Measurements from ENCODE around the gene FCGBP. TPM values are rescaled to one million over a fixed set of nuclear protein-coding genes. Genes with fewer than 3 reads are reported as not detected.

Gene FCGBP
- total RNA-seq, 1 donor from 2014 or later: 10.0 TPM

DNA sequence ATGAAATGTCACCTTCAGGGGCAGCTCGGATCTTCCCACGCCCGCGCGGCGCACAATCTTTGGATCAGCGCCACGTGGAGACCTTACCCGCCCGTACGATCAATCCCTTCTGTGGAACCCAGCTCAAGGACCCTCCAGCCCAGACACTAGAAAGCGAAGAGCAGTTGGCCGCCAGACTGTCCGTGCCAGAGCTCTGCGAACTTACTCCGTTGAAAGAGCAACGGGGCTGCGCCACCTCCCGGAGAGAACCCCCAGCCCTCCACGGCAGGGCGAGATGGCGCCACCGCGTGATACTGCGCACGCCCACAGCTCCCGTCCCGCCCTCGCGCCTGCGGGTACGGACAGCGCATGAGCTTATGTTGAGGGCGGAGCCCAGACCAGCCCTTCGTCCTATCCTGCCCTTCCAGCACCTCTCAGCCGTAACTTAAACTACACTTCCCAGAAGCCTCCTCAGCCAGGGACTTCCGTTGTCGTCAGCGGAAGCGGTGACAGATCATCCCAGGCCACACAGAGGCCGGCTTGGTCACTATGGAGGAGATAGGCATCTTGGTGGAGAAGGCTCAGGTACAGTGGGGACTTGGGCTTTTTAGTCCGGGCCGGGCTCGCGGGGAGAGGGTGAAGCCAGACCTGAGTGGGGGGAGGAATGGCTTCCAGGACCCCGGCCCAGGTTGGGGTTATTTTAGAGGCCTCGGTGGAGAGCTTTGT is 36.4 kb upstream of the FCGBP start, which contains the start of gene PSMC4:
Gene PSMC4 (plus strand): TSS at position 491 of the 705 bp plus-strand sequence. CDS start 38 bp downstream, at position 529.
- peak; percentile 98 for DNase-seq (ENCODE audit: extremely low spot score, unreplicated experiment)
- peaks cover 25% of the 10 kb centered on the region for H3K4me1 Mint-ChIP-seq (ENCODE audit: unreplicated experiment)
- H3K9me3 Mint-ChIP-seq: no peaks in the 10 kb centered on the region
- H3K4me3 Mint-ChIP-seq: peak within 1 kb of the TSS; percentile 100
- no peaks in the 10 kb centered on the region for H3K27me3 Mint-ChIP-seq
- peaks cover 31% of the 10 kb centered on the region for H3K36me3 Mint-ChIP-seq
- TF ChIP-seq, protein P1, sequence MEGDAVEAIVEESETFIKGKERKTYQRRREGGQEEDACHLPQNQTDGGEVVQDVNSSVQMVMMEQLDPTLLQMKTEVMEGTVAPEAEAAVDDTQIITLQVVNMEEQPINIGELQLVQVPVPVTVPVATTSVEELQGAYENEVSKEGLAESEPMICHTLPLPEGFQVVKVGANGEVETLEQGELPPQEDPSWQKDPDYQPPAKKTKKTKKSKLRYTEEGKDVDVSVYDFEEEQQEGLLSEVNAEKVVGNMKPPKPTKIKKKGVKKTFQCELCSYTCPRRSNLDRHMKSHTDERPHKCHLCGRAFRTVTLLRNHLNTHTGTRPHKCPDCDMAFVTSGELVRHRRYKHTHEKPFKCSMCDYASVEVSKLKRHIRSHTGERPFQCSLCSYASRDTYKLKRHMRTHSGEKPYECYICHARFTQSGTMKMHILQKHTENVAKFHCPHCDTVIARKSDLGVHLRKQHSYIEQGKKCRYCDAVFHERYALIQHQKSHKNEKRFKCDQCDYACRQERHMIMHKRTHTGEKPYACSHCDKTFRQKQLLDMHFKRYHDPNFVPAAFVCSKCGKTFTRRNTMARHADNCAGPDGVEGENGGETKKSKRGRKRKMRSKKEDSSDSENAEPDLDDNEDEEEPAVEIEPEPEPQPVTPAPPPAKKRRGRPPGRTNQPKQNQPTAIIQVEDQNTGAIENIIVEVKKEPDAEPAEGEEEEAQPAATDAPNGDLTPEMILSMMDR (conservative IDR thresholded peaks at IDR 0.05): peak; percentile 75
- H3K27ac Mint-ChIP-seq: peak within 1 kb of the TSS; percentile 97

DNA sequence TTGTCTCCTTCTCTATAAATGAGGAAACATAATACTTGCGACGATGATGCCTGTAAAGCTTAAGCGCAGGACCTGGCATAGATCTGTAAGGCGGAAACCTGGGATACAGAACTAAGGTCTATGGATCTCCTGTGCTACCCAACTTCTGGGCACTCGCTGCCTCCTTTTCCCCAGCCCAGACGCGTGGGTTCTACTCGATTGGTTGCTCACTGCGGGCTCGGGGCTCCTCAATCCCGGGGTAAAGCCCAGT is 35.9 kb upstream of the FCGBP start:
- Mint-ChIP-seq H3K27me3 (no peaks in the 10 kb centered on the region), H3K36me3 (peaks cover 27% of the 10 kb centered on the region), H3K4me3 (peak overlapping the region; percentile 100), H3K9me3 (no peaks in the 10 kb centered on the region), H3K27ac (peak overlapping the region; percentile 97), H3K4me1 (ENCODE audit: unreplicated experiment) (peaks cover 25% of the 10 kb centered on the region)
- TF ChIP-seq, protein P1 (conservative IDR thresholded peaks at IDR 0.05): no peak
- DNase-seq (ENCODE audit: extremely low spot score, unreplicated experiment): no peak

- H3K27ac Mint-ChIP-seq: peak overlapping the region; percentile 97
- peaks cover 24% of the 10 kb centered on the region for H3K36me3 Mint-ChIP-seq
- H3K9me3 Mint-ChIP-seq: no peaks in the 10 kb centered on the region
- H3K4me1 Mint-ChIP-seq (ENCODE audit: unreplicated experiment): peaks cover 25% of the 10 kb centered on the region
- H3K4me3 Mint-ChIP-seq: peak overlapping the region; percentile 100
- no peaks in the 10 kb centered on the region for H3K27me3 Mint-ChIP-seq
- no peak for DNase-seq (ENCODE audit: extremely low spot score, unreplicated experiment)
- TF ChIP-seq, protein P1 (conservative IDR thresholded peaks at IDR 0.05): no peak
Measured at GRCh38 chr19:39969681-39970424, 35.4 kb upstream of the FCGBP start.

DNA sequence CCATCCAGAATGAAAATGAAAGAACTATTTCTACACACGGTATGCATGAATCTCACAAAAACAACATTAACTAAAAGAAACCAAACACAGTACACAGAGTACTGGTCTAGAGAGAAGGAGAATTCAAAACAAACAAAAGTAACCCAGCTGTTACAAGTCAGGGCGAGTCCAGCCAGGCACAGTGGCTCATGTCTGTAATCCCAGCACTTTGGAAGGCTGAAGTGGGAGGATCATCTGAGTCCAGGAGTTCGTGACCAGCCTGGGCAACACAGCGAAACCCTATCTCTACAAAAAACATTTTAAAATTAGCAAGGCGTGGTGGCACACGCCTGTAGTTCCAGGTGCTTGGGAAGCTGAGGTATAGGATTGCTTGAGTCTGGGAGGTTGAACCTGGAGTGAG is 34.8 kb upstream of the FCGBP start:
- Mint-ChIP-seq H3K4me3 (peak overlapping the region; percentile 100), H3K4me1 (ENCODE audit: unreplicated experiment) (peaks cover 25% of the 10 kb centered on the region), H3K36me3 (peaks cover 20% of the 10 kb centered on the region), H3K27me3 (no peaks in the 10 kb centered on the region), H3K9me3 (no peaks in the 10 kb centered on the region), H3K27ac (peak overlapping the region; percentile 97)
- TF ChIP-seq, protein P1 (conservative IDR thresholded peaks at IDR 0.05): no peak
- DNase-seq (ENCODE audit: extremely low spot score, unreplicated experiment): no peak

DNA sequence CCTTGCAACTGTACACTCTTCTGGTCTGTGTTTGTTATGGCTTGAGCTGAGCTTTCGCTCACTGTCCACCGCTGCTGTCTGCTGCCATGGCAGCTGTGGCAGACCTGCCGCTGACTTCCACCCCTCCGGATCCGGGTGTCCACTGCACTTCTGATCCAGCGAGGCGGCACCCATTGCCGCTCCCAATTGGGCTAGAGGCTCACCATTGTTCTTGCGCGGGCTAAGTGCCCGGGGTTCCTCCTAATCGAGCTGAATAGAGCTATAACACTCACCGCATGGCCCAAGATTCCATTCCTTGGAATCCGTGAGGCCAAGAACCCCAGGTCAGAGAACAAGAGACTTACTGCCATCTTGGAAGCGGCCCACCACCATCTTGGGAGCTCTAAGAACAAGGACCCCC is 34.4 kb upstream of the FCGBP start:
- Mint-ChIP-seq H3K27ac (peak overlapping the region; percentile 97), H3K27me3 (no peaks in the 10 kb centered on the region), H3K4me1 (ENCODE audit: unreplicated experiment) (peaks cover 25% of the 10 kb centered on the region), H3K9me3 (no peaks in the 10 kb centered on the region), H3K36me3 (peaks cover 18% of the 10 kb centered on the region), H3K4me3 (peak overlapping the region; percentile 100)
- TF ChIP-seq, protein P1 (conservative IDR thresholded peaks at IDR 0.05): no peak
- DNase-seq (ENCODE audit: extremely low spot score, unreplicated experiment): no peak

Measured in type B pancreatic cell (in vitro differentiated cells).